ENCODE measurements around the gene ZNRF3. TPM values are rescaled to one million over a fixed set of nuclear protein-coding genes. Genes with fewer than 3 reads are reported as not detected.
A peak's percentile ranks its signal among the peaks of the same experiment; 100 is the strongest.

ZNRF3 gene
- total RNA-seq, 1 experiment from 2014 or later, result 23.7 TPM

DNA sequence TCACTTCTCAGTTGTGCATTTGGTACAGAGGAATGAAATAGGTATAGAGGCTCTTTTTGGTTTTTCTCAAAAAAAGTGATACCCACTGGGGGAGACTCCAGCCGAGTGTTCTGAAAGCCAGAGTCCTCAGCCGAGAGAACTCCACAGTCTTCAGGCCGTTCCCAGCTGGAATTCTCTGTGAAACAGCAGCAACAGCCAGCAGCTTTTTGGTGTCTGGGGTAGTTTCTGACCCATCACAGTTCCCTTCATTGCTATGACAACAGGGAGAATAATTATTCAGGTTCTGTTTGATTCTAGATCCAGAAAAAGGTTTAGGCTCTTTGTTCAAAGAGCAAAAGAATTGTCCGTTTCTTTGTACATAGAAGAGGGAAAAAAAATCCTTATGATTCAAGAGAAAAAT is 93.7 kb downstream of the ZNRF3 start:
- no peaks in the 10 kb centered on the region for H3K27me3 Mint-ChIP-seq (ENCODE audit: unreplicated experiment)
- intact Hi-C loops (cut with micrococcal nuclease; ENCODE audit: unreplicated experiment), result loop anchor here (2.0 kb wide), 1 partner anchor 46 kb away; no protein-coding TSS in a partner anchor
- peak overlapping the region; percentile 61 for H3K27ac Mint-ChIP-seq (ENCODE audit: unreplicated experiment)
- BruUV-seq (replicated peaks), result no TSS peak
- CTCF ChIA-PET, result interaction anchor here (0.9 to 1.6 kb wide), 3 partner anchors 43 to 64 kb away, joined by 3 read pairs; no protein-coding TSS in a partner anchor
- TF ChIP-seq, protein P1, sequence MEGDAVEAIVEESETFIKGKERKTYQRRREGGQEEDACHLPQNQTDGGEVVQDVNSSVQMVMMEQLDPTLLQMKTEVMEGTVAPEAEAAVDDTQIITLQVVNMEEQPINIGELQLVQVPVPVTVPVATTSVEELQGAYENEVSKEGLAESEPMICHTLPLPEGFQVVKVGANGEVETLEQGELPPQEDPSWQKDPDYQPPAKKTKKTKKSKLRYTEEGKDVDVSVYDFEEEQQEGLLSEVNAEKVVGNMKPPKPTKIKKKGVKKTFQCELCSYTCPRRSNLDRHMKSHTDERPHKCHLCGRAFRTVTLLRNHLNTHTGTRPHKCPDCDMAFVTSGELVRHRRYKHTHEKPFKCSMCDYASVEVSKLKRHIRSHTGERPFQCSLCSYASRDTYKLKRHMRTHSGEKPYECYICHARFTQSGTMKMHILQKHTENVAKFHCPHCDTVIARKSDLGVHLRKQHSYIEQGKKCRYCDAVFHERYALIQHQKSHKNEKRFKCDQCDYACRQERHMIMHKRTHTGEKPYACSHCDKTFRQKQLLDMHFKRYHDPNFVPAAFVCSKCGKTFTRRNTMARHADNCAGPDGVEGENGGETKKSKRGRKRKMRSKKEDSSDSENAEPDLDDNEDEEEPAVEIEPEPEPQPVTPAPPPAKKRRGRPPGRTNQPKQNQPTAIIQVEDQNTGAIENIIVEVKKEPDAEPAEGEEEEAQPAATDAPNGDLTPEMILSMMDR (IDR thresholded peaks at IDR 0.05; ENCODE audit: unreplicated experiment), result no peak
- H3K4me3 Mint-ChIP-seq (ENCODE audit: low read depth, unreplicated experiment), result peak overlapping the region; percentile 9
- H3K4me1 Mint-ChIP-seq (ENCODE audit: low read depth, unreplicated experiment), result peaks cover 45% of the 10 kb centered on the region
- DNase-seq, result no peak
- peaks cover 7% of the 10 kb centered on the region for H3K36me3 Mint-ChIP-seq (ENCODE audit: insufficient read depth, unreplicated experiment)
- peaks cover 2% of the 10 kb centered on the region for H3K9me3 Mint-ChIP-seq (ENCODE audit: low read depth, unreplicated experiment)

DNA sequence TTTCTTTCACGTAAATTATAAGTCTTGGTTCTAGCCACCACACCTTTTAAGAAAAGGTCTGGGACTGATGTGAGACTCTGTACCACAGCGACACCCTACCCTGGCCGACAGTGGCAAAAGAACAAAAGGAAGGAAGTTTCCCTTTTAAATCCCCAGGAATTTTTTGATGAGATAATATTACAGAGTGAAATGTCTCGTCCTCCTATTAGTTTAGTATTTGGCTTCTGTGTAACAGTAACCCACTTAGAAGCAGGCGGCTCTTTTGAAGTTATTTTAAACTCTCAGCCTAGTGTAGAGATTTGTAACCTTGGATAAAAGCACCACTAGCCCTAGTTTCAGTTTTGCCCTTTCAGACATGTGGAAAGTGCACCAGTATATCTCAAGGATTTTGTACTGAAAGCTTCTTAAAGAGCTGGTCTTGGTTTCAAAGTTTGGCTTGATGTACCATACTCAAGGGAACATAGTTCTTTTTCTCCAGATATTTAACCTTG is 94.2 kb downstream of the ZNRF3 start:
- Mint-ChIP-seq H3K36me3 (ENCODE audit: insufficient read depth, unreplicated experiment) (peaks cover 7% of the 10 kb centered on the region), H3K27me3 (ENCODE audit: unreplicated experiment) (no peaks in the 10 kb centered on the region), H3K27ac (ENCODE audit: unreplicated experiment) (peak overlapping the region; percentile 61), H3K9me3 (ENCODE audit: low read depth, unreplicated experiment) (no peaks in the 10 kb centered on the region), H3K4me3 (ENCODE audit: low read depth, unreplicated experiment) (peak overlapping the region; percentile 9), H3K4me1 (ENCODE audit: low read depth, unreplicated experiment) (peaks cover 45% of the 10 kb centered on the region)
- intact Hi-C loops (cut with micrococcal nuclease; ENCODE audit: unreplicated experiment), result loop anchor here (2.0 kb wide), 1 partner anchor 45 kb away; no protein-coding TSS in a partner anchor
- TF ChIP-seq, protein P1 (IDR thresholded peaks at IDR 0.05; ENCODE audit: unreplicated experiment), result no peak
- CTCF ChIA-PET, result interaction anchor here (0.8 to 1.1 kb wide), 4 partner anchors 21 to 122 kb away, joined by 3 to 5 read pairs (median 3); partner anchors contain the start of gene ZNRF3
- peak; percentile 43 for DNase-seq
- BruUV-seq (replicated peaks), result no TSS peak

DNA sequence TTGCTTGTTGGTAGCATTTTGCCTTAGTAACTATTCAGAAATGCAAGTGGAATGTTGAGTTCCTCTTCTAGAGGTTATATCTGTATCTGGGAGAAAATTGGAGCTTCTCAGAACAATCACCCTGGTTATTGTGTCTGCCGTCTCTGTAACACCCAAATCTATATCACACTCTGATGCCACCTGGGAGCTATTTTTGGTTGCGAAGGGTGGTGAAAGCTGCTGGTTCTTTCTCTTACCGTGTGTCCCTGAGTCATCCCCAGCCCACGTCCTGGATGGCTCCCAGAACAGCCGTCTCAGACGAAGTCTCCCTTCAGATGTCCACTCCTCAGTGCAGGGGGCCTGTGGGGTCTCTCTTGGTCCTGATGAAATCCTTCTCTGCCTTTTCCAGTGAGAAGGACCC is 94.8 kb downstream of the ZNRF3 start:
- BruUV-seq (replicated peaks), result no TSS peak
- H3K4me1 Mint-ChIP-seq (ENCODE audit: low read depth, unreplicated experiment), result peaks cover 51% of the 10 kb centered on the region
- H3K9me3 Mint-ChIP-seq (ENCODE audit: low read depth, unreplicated experiment), result no peaks in the 10 kb centered on the region
- CTCF ChIA-PET, result interaction anchor here (0.6 to 1.1 kb wide), 5 partner anchors 22 to 288 kb away, joined by 3 to 5 read pairs (median 3); partner anchors contain the start of gene ZNRF3
- peak overlapping the region; percentile 9 for H3K4me3 Mint-ChIP-seq (ENCODE audit: low read depth, unreplicated experiment)
- peak; percentile 41 for DNase-seq
- H3K27me3 Mint-ChIP-seq (ENCODE audit: unreplicated experiment), result no peaks in the 10 kb centered on the region
- peaks cover 7% of the 10 kb centered on the region for H3K36me3 Mint-ChIP-seq (ENCODE audit: insufficient read depth, unreplicated experiment)
- intact Hi-C loops (cut with micrococcal nuclease; ENCODE audit: unreplicated experiment), result loop anchor here (2.0 kb wide), 2 partner anchors 53 to 93 kb away; no protein-coding TSS in a partner anchor
- H3K27ac Mint-ChIP-seq (ENCODE audit: unreplicated experiment), result peak overlapping the region; percentile 61
- TF ChIP-seq, protein P1 (IDR thresholded peaks at IDR 0.05; ENCODE audit: unreplicated experiment), result no peak

DNA sequence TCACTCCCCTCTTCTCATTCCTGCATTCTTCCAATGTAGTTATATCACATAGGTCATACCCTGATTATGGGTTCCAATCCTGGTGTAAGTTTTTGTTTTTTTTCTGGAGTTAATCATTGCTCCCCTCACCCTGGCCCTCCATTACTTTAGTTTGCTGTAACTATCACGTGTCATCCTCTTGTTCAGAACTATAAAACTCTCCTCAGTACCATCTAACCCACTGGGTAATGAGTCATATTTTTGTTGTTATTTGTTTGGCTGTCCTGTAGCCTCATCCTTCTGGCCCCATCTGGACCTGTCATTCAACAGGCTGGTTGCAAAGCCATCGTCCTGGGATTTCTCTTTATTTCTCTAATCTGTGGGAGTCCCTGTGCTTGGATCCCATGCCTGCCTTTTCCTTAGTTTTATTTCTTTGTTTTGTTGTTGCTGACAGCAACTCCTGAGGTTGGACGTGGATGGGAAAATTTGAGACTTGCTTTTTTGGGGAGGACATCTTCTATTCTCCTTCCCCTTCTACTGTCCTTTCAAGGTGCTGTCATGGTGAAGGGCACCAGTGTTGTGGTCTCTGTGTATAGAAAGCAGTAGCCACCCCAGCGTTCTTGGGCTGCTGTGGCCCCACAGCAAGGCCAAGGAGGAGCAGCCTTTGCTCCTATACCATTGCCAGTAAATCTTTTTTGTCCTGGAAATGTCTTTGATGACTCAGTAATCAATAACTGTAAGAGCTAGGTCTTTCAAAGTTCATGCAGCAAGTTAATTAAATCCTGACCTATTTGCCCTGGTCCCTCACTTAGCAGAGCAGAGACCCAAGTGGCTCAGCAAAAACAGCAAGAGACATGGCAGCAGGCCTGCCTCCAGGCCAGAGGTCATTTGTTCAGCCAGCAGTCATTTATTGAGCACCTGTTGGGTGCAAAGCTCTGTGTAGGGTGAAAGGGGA is 95.8 kb downstream of the ZNRF3 start:
- no peaks in the 10 kb centered on the region for H3K9me3 Mint-ChIP-seq (ENCODE audit: low read depth, unreplicated experiment)
- TF ChIP-seq, protein P1 (IDR thresholded peaks at IDR 0.05; ENCODE audit: unreplicated experiment), result no peak
- peak overlapping the region; percentile 9 for H3K4me3 Mint-ChIP-seq (ENCODE audit: low read depth, unreplicated experiment)
- CTCF ChIA-PET, result interaction anchor here (0.6 to 0.8 kb wide), 3 partner anchors 21 to 288 kb away, joined by 3 read pairs; no protein-coding TSS in a partner anchor
- peak overlapping the region; percentile 61 for H3K27ac Mint-ChIP-seq (ENCODE audit: unreplicated experiment)
- no TSS peak for BruUV-seq (replicated peaks)
- peaks cover 61% of the 10 kb centered on the region for H3K4me1 Mint-ChIP-seq (ENCODE audit: low read depth, unreplicated experiment)
- no peaks in the 10 kb centered on the region for H3K27me3 Mint-ChIP-seq (ENCODE audit: unreplicated experiment)
- intact Hi-C loops (cut with micrococcal nuclease; ENCODE audit: unreplicated experiment), result loop anchor here (2.0 kb wide), 2 partner anchors 52 to 94 kb away; no protein-coding TSS in a partner anchor
- H3K36me3 Mint-ChIP-seq (ENCODE audit: insufficient read depth, unreplicated experiment), result peaks cover 7% of the 10 kb centered on the region
- no peak for DNase-seq

Measured in Calu3 (cell line).